Esophagus (tissue), 2 donors: ENCODE measurements around the gene THSD7A. TPM values are rescaled to one million over a fixed set of nuclear protein-coding genes. Genes with fewer than 3 reads are reported as not detected.

Experiments
- H3K27ac ChIP-seq, 2 donors: one replicate each; pipeline ENCODE4 v1.5.1; 2013; ENCODE audit warnings: low read depth in 2 of 2, mild to moderate bottlenecking in 2 of 2, inconsistent platforms in 1 of 2, low read length in 1 of 2, moderate library complexity in 1 of 2
- H3K27me3 ChIP-seq, 2 donors: one replicate each; pipeline ENCODE4 v1.6.1; 2013; ENCODE audit warnings: low read length in 2 of 2, control low read depth in 1 of 2, mild to moderate bottlenecking in 1 of 2; ENCODE audit not compliant: insufficient read depth in 2 of 2, control insufficient read depth in 1 of 2
- H3K36me3 ChIP-seq, 2 donors: one replicate each; pipeline ENCODE4 v1.6.1; 2013; ENCODE audit warnings: low read length in 1 of 2; ENCODE audit not compliant: control insufficient read depth in 2 of 2, insufficient read depth in 2 of 2
- H3K4me1 ChIP-seq, 2 donors: one replicate each; pipeline ENCODE4 v1.6.1; 2013; ENCODE audit warnings: low read length in 1 of 2; ENCODE audit not compliant: control insufficient read depth in 2 of 2, insufficient read depth in 2 of 2
- H3K4me3 ChIP-seq, 2 donors: one replicate each; pipeline ENCODE4 v1.5.1; 2013; ENCODE audit warnings: low read length in 2 of 2, mild to moderate bottlenecking in 2 of 2, low read depth in 1 of 2, moderate library complexity in 1 of 2
- H3K9me3 ChIP-seq, 2 donors: one replicate each; pipeline ENCODE4 v1.6.1; 2013; ENCODE audit warnings: mild to moderate bottlenecking in 2 of 2, low read depth in 1 of 2, low read length in 1 of 2, moderate library complexity in 1 of 2; ENCODE audit not compliant: control insufficient read depth in 2 of 2, insufficient read depth in 1 of 2
- WGBS, 2 donors: extraction: QIAGEN DNeasy Blood & Tissue Kit; methylation state at CpG; one replicate each; pipeline ENCODE4 v1.1.7; 2013; 5-methylcytosine and 5-hydroxymethylcytosine counted together
- polyA plus RNA-seq, 2 donors: library from polyadenylated mRNA; stranded (reverse); fragments of 200-250 nt; gene quantifications; one replicate each; pipeline ENCODE4 v1.2.3, GENCODE V29; 2013
- donor health status: healthy with polysubstance abuse.
- donor health status: Bipolar disorder and iron deficiency.

The THSD7A gene
- polyA plus RNA-seq, 2 donors: 0.18 to 0.20 TPM

- no peak overlapping the region for H3K4me3 ChIP-seq
- no peaks in the 10 kb centered on the region for H3K4me1 ChIP-seq
- WGBS, 2 donors: 31 to 33% methylated on average over 5 of the region's 5 CpGs
- no peaks in the 10 kb centered on the region for H3K36me3 ChIP-seq
- peaks cover 0 to 3% of the 10 kb centered on the region in 2 donors for H3K9me3 ChIP-seq
- no peak overlapping the region for H3K27ac ChIP-seq
- no peaks in the 10 kb centered on the region for H3K27me3 ChIP-seq
These were observed 14.5 kb upstream of the THSD7A start for GRCh38 chr7:11846361-11846955.

DNA sequence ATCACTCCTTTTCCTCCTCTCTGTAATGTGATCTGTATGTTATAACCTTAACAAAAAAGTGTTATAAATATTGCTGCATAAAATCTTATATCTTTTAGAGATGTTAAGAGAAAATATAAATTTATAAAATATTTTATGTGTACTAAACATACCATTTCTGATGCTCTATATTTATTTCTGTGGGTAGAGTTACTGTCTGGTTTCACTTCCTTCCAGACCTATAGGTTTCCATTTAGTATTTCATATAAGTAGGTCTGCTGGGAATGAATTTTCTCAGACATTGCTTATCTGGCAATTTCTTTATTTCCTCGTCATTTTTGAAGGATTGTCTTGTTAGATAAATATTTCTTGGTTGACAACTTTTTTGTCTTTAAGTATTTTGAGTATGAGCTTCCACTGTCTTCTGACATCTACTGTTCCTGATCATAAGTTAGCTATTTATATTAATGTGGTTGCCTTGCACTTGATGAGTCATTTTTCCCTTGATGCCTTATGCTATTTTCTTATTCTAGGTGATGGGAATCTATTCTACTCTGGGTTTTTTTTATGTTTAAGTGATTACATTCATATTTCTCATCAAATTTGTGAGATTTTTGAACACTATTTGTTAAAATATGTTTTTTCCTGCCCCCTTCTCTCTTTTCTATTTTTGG lies 11.2 kb upstream of the THSD7A start:
- 63 to 64% methylated on average over 1 of the region's 1 CpG for WGBS, 2 donors
- Histone ChIP-seq H3K4me3 (no peak overlapping the region), H3K36me3 (no peaks in the 10 kb centered on the region)

DNA sequence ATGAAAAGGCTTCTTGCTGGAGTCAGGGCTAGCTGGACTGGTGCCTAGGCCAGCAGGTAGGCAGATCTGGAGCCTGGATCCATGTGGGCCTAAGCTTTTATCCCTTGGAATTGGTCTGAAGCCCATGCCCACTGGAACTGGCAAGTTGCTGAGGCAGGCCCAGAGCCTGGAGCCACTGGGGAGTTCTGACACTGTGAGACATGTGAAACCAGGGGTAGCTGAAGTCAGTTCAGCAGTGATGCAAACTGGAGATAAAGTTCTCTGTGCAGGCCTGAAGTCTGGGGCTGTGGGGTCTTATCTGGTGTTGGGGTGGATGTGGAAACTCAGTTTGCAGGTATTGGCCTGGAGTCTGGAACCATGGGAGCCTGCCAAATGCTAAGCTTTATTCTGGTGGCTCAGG lies 9.7 kb upstream of the THSD7A start:
- no peak overlapping the region for H3K27ac ChIP-seq
- no peaks in the 10 kb centered on the region for H3K36me3 ChIP-seq
- H3K4me3 ChIP-seq: no peak overlapping the region
- no peaks in the 10 kb centered on the region for H3K4me1 ChIP-seq
- H3K9me3 ChIP-seq: peaks cover 0 to 3% of the 10 kb centered on the region in 2 donors
- no peaks in the 10 kb centered on the region for H3K27me3 ChIP-seq

More for the DNA sequence above, 11.2 kb upstream of the THSD7A start:
- H3K9me3 ChIP-seq: peaks cover 0 to 3% of the 10 kb centered on the region in 2 donors
- H3K27ac ChIP-seq: no peak overlapping the region
- no peaks in the 10 kb centered on the region for H3K27me3 ChIP-seq
- no peaks in the 10 kb centered on the region for H3K4me1 ChIP-seq

DNA sequence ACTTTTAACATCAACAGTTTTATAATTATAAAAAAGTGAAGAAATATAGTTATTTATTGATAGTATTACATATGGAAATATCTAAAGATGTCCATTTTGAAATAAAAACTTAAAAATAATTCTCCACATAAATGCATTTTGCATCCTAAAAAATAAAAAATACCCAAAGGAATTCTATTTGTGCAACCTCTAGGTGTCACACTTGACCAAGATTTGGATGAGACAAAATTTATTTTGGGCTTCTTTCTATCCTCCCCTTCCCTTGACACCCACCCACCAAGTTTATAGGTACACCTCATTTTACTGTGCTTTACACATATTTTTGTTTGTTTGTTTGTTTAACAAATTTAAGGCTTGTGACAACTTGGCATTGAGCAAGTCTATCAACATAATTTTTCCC lies 3.3 kb upstream of the THSD7A start:
- Histone ChIP-seq H3K4me3 (no peak overlapping the region), H3K4me1 (peaks cover 0 to 2% of the 10 kb centered on the region in 2 donors), H3K9me3 (no peaks in the 10 kb centered on the region), H3K36me3 (no peaks in the 10 kb centered on the region), H3K27ac (no peak overlapping the region), H3K27me3 (peaks cover 0 to 2% of the 10 kb centered on the region in 2 donors)

DNA sequence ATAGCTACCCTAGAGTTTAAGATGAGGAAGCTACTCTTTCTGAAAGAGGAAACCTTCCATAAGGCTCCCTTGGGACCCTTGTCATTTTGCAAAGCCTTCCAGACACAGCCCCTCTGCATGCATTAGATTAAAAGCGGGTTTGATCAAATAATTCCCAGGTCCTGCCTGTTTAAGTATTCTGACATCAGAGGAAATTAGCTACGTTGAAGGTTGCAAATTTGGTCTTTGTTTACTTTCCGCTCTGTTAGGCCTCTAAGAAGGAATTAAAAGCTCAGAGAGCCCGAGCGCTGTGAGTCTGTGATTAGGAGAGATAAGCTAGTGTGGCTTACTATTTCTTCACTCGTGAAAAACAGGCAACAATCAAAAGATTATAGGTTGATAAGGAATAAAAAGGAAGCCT lies 1.4 kb upstream of the THSD7A start:
- H3K9me3 ChIP-seq: no peaks in the 10 kb centered on the region
- 34 to 45% methylated on average over 6 of the region's 6 CpGs for WGBS, 2 donors
- H3K4me1 ChIP-seq: peaks cover 0 to 2% of the 10 kb centered on the region in 2 donors
- H3K27me3 ChIP-seq: peaks cover 0 to 2% of the 10 kb centered on the region in 2 donors
- H3K27ac ChIP-seq: no peak overlapping the region
- H3K4me3 ChIP-seq: no peak overlapping the region
- H3K36me3 ChIP-seq: no peaks in the 10 kb centered on the region

DNA sequence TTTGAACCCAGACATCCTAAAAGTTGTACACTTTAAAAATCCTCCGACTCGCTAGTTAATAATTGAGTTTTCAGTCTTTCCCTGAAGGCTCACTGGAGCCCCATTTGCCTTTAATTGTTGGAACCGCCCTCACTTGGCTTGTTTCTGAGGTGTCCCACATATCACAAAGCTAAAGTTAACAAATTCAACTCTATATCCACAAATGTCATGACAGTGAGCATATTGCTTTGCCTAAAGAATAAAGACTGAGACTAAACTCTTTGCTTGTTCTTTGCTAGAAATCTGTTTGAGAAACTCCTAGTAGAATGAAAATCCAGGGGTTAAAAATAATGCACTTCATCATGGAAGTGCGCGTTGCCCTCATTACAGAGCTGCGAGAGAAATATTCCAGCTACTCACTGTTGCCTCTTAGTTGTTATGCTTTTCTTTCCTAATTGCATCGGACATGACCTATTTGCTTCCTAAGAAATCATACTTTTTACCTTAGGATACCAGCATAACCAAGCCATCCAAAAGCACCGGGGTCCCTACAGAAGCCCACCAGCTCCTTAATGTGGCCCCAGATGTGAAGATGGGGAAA lies 752 bp downstream of the THSD7A start:
- Histone ChIP-seq H3K9me3 (no peaks in the 10 kb centered on the region), H3K27ac (peak overlapping the region in 1 of 2 donors; percentile 38), H3K4me3 (peak overlapping the region; percentile 45 to 53), H3K36me3 (no peaks in the 10 kb centered on the region), H3K27me3 (peaks cover 0 to 2% of the 10 kb centered on the region in 2 donors), H3K4me1 (peaks cover 0 to 2% of the 10 kb centered on the region in 2 donors)
- 1 to 2% methylated on average over 8 of the region's 8 CpGs for WGBS, 2 donors

GRCh38 chr7:11830582-11831155 lies 1.3 kb downstream of the THSD7A start:
- Histone ChIP-seq H3K27ac (no peak overlapping the region), H3K27me3 (peaks cover 0 to 2% of the 10 kb centered on the region in 2 donors), H3K9me3 (no peaks in the 10 kb centered on the region), H3K36me3 (no peaks in the 10 kb centered on the region), H3K4me3 (peak overlapping the region in 1 of 2 donors; percentile 45), H3K4me1 (peaks cover 0 to 2% of the 10 kb centered on the region in 2 donors)
- 3 to 4% methylated on average over 7 of the region's 7 CpGs for WGBS, 2 donors

DNA sequence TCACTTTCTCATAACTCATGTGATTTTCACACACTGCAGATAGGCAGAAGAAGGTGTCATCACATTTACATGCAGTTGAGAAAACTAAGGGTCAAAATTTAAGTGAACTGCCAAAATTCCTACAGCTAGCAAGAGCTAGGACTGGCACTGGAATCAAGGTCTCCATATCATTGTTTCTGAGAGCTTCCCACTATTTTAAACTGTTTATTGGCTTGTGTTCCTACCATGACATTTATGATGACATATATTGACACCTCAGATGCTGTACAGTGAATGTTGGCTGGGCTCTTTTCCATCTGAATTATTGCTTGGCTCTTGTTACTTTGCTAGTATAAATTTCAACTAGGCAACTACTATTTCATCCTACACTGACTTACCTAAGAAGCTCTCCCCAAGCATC lies 2.0 kb downstream of the THSD7A start:
- Histone ChIP-seq H3K4me1 (peaks cover 0 to 2% of the 10 kb centered on the region in 2 donors), H3K27me3 (peaks cover 0 to 2% of the 10 kb centered on the region in 2 donors), H3K27ac (no peak overlapping the region), H3K9me3 (no peaks in the 10 kb centered on the region), H3K4me3 (no peak overlapping the region), H3K36me3 (no peaks in the 10 kb centered on the region)

DNA sequence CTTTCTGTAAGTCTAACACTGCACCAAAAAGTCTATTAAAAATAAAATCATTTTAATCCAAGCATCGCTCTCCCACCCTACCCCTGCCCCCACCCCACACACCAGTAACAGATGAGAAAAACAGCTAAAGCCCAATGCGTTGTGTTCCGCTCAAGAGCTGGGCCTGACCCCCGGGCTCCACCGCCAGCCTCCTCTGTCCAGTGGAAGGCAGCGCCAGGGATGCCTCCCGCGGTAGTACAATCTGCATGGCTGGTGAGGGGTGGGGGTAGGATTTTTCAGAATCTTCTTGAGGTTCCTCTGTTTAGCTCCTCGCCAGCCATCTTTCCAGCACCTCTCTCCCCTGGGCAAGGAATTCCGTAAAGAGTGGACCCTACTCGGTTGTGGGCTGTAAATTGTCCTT lies 12.1 kb downstream of the THSD7A start:
- Histone ChIP-seq H3K4me1 (no peaks in the 10 kb centered on the region), H3K36me3 (no peaks in the 10 kb centered on the region), H3K9me3 (no peaks in the 10 kb centered on the region), H3K27me3 (no peaks in the 10 kb centered on the region), H3K4me3 (no peak overlapping the region), H3K27ac (no peak overlapping the region)
- 97 to 99% methylated on average over 11 of the region's 11 CpGs for WGBS, 2 donors
